ENCODE measurements around the gene ATP7B.

The ATP7B gene

DNA sequence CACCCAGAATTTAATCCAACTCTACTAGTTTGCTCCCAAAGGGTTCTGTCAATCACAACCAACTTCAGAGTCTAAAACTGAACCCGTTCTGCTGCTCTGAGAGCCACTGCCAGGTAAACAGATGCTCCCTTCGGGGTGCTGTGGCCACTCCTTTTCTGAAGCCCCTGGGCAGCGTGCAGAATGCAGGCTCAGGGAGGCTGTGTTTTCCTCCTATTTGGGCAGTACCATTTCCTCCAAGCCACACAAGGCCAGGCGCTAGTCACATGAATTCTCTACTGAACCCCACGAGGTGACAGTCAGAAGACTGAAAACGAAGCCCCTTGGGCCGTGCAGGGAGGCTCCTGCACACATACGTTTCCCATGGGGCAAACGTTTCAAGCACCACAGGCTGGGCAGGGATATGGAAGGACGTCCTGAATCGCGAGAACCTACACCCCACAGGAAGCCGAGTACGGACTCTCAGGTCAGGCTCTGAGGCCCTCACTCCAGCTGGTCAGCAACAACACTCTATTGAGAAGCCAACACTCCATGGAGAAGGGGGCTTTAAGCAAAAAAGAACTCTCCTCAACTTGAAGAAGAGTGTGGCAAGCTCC, 77.7 kb downstream of the ATP7B start:
- Histone ChIP-seq H3K9me3 (ENCODE audit: control insufficient read depth, insufficient read depth, low read length) (no peaks in the 10 kb centered on the region), H3K27ac (ENCODE audit: low read length) (no peak overlapping the region), H3K4me3 (ENCODE audit: low read length) (no peak overlapping the region), H3K36me3 (ENCODE audit: control insufficient read depth, insufficient read depth, low read length) (no peaks in the 10 kb centered on the region), H3K27me3 (ENCODE audit: control insufficient read depth, insufficient read depth, low read length) (no peaks in the 10 kb centered on the region), H3K4me1 (ENCODE audit: control insufficient read depth, insufficient read depth, low read length) (no peaks in the 10 kb centered on the region)
- DNase-seq (ENCODE audit: low read depth, low spot score): no peak
- no CpG with 5 or more reads among the region's 14 CpGs for WGBS (ENCODE audit: insufficient coverage, insufficient read length)

DNA sequence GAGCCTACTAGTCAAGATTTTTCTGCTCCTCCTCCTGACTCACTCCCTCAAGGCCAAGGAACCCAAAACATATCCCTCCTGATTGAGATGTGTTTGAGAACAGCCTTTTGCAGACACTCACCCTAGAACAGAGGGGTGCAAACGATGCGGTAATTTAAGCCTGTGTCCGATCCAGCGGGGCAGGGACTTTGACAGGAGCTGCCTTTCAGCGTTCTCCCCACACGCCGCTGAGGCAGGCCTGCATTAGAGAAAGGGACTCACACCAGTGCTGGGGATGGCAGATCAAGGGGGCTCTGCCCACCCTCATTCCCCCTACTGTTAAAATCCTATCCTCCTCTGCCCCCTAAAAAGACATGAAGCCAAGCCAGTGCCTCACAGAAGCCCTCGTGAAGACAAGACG, 79.0 kb downstream of the ATP7B start:
- Histone ChIP-seq H3K36me3 (ENCODE audit: control insufficient read depth, insufficient read depth, low read length) (no peaks in the 10 kb centered on the region), H3K27ac (ENCODE audit: low read length) (no peak overlapping the region), H3K4me1 (ENCODE audit: control insufficient read depth, insufficient read depth, low read length) (no peaks in the 10 kb centered on the region), H3K9me3 (ENCODE audit: control insufficient read depth, insufficient read depth, low read length) (no peaks in the 10 kb centered on the region), H3K4me3 (ENCODE audit: low read length) (no peak overlapping the region), H3K27me3 (ENCODE audit: control insufficient read depth, insufficient read depth, low read length) (no peaks in the 10 kb centered on the region)
- WGBS (ENCODE audit: insufficient coverage, insufficient read length): no CpG with 5 or more reads among the region's 9 CpGs
- DNase-seq (ENCODE audit: low read depth, low spot score): no peak

DNA sequence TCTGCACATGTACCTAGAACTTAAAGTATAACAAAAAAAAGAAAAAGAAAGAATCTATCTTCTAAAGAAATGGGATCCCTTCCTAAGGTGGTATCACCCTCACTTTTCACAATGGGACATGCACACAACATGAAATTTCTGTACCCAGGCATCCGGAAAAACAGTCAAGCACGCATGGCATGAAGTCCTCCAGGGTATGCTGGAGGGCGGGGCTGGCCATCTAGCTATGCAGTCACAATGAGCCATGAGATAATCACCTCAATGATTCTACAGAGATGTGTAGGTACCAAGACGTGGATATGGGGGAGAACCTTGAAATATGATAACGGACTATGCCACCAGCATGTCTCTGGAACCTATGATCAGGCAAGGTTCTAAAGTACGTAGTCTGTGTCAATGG, 79.6 kb downstream of the ATP7B start:
- Histone ChIP-seq H3K4me3 (ENCODE audit: low read length) (no peak overlapping the region), H3K4me1 (ENCODE audit: control insufficient read depth, insufficient read depth, low read length) (no peaks in the 10 kb centered on the region), H3K9me3 (ENCODE audit: control insufficient read depth, insufficient read depth, low read length) (no peaks in the 10 kb centered on the region), H3K36me3 (ENCODE audit: control insufficient read depth, insufficient read depth, low read length) (no peaks in the 10 kb centered on the region), H3K27ac (ENCODE audit: low read length) (no peak overlapping the region), H3K27me3 (ENCODE audit: control insufficient read depth, insufficient read depth, low read length) (no peaks in the 10 kb centered on the region)
- no CpG with 5 or more reads among the region's 6 CpGs for WGBS (ENCODE audit: insufficient coverage, insufficient read length)
- no peak for DNase-seq (ENCODE audit: low read depth, low spot score)

DNA sequence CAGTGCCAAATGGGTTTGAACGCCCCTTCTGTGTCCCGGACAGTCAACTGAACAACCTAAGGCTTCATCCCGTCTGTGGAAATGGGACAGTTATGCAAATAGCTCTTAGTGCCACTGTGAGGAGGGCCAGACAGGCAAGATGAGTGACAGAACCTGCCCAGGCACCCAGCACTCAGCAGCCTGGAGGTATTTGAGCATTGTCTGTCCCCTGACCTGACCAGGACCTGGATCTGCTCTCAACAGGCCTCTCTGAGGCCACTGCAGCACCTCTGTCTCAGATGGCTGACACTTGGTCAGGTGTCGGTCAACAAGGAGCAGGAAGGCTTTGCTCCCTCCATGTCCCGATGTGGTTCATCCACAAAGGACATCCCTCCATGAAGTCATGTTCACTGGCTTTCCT, 81.6 kb downstream of the ATP7B start:
- Histone ChIP-seq H3K36me3 (ENCODE audit: control insufficient read depth, insufficient read depth, low read length) (no peaks in the 10 kb centered on the region), H3K4me1 (ENCODE audit: control insufficient read depth, insufficient read depth, low read length) (no peaks in the 10 kb centered on the region), H3K4me3 (ENCODE audit: low read length) (no peak overlapping the region), H3K9me3 (ENCODE audit: control insufficient read depth, insufficient read depth, low read length) (no peaks in the 10 kb centered on the region), H3K27me3 (ENCODE audit: control insufficient read depth, insufficient read depth, low read length) (no peaks in the 10 kb centered on the region), H3K27ac (ENCODE audit: low read length) (no peak overlapping the region)
- DNase-seq (ENCODE audit: low read depth, low spot score): no peak
- WGBS (ENCODE audit: insufficient coverage, insufficient read length): no CpG with 5 or more reads among the region's 5 CpGs

DNA sequence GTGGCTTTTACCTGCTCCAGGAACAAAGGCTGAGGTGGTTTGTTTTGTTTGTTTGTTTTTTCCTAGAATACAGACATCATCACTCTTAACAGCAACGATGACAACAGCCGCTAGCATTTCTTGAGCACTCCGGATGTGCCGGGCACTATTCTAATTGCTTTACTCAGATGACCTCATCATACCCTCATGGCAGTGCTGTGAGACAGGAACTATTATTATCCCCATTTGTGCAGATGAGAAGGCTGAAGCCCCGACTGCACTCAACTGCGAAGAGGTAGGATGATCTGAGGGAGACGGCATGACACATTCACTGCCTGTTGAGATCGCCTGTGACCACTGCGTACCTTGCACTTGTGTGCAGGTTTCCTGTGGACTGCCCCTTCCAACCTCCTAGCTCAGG, 83.0 kb downstream of the ATP7B start:
- no peak overlapping the region for H3K4me3 ChIP-seq (ENCODE audit: low read length)
- H3K27me3 ChIP-seq (ENCODE audit: control insufficient read depth, insufficient read depth, low read length): no peaks in the 10 kb centered on the region
- no CpG with 5 or more reads among the region's 9 CpGs for whole genome bisulfite sequencing (ENCODE audit: insufficient coverage, insufficient read length)
- no peaks in the 10 kb centered on the region for H3K36me3 ChIP-seq (ENCODE audit: control insufficient read depth, insufficient read depth, low read length)
- no peak overlapping the region for H3K27ac ChIP-seq (ENCODE audit: low read length)
- no peaks in the 10 kb centered on the region for H3K9me3 ChIP-seq (ENCODE audit: control insufficient read depth, insufficient read depth, low read length)
- no peaks in the 10 kb centered on the region for H3K4me1 ChIP-seq (ENCODE audit: control insufficient read depth, insufficient read depth, low read length)
- no peak for DNase-seq (ENCODE audit: low read depth, low spot score)

DNA sequence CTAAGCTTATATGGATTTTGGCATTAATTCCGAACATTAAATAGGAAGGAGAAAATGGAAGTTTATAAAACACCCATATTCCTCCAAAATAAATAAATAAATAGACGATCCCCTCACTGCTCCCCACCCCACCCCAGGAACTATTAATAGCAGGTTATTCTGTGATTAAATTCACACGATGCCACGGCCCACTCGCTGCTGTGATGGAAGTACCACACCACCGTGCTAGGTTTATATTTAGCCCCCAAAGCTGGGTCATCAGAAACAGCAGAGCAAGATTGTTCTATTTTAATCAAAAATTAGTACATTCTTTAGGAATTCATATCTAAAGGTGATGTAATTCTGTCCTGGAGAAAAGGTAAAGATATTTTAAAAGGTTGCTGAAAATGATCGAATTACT, 84.1 kb downstream of the ATP7B start:
- Histone ChIP-seq H3K36me3 (ENCODE audit: control insufficient read depth, insufficient read depth, low read length) (no peaks in the 10 kb centered on the region), H3K4me1 (ENCODE audit: control insufficient read depth, insufficient read depth, low read length) (no peaks in the 10 kb centered on the region), H3K27ac (ENCODE audit: low read length) (no peak overlapping the region), H3K9me3 (ENCODE audit: control insufficient read depth, insufficient read depth, low read length) (no peaks in the 10 kb centered on the region), H3K4me3 (ENCODE audit: low read length) (no peak overlapping the region), H3K27me3 (ENCODE audit: control insufficient read depth, insufficient read depth, low read length) (no peaks in the 10 kb centered on the region)
- no CpG with 5 or more reads among the region's 7 CpGs for WGBS (ENCODE audit: insufficient coverage, insufficient read length)
- DNase-seq (ENCODE audit: low read depth, low spot score): no peak

DNA sequence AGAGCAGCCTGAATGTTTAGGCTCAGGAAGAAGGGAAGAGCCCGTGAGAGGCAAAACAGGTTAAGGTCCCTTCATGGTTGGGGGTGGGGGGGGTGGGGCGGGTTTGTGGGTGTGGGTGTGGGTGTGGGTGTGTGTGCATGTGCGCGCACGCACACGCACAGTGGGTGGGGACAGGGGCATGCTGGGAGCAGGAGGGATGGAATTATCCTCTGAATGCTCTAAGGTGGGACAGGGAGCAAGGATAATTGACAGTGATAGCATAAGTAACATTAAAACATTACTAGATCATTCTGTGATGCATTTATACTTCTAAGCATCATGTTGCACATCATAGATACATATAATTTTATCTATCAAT, 84.7 kb downstream of the ATP7B start:
- no peaks in the 10 kb centered on the region for H3K36me3 ChIP-seq (ENCODE audit: control insufficient read depth, insufficient read depth, low read length)
- H3K27ac ChIP-seq (ENCODE audit: low read length): no peak overlapping the region
- no peak for DNase-seq (ENCODE audit: low read depth, low spot score)
- H3K4me1 ChIP-seq (ENCODE audit: control insufficient read depth, insufficient read depth, low read length): no peaks in the 10 kb centered on the region
- no peak overlapping the region for H3K4me3 ChIP-seq (ENCODE audit: low read length)
- no peaks in the 10 kb centered on the region for H3K27me3 ChIP-seq (ENCODE audit: control insufficient read depth, insufficient read depth, low read length)
- no peaks in the 10 kb centered on the region for H3K9me3 ChIP-seq (ENCODE audit: control insufficient read depth, insufficient read depth, low read length)
- WGBS (ENCODE audit: insufficient coverage, insufficient read length): no CpG with 5 or more reads among the region's 6 CpGs

DNA sequence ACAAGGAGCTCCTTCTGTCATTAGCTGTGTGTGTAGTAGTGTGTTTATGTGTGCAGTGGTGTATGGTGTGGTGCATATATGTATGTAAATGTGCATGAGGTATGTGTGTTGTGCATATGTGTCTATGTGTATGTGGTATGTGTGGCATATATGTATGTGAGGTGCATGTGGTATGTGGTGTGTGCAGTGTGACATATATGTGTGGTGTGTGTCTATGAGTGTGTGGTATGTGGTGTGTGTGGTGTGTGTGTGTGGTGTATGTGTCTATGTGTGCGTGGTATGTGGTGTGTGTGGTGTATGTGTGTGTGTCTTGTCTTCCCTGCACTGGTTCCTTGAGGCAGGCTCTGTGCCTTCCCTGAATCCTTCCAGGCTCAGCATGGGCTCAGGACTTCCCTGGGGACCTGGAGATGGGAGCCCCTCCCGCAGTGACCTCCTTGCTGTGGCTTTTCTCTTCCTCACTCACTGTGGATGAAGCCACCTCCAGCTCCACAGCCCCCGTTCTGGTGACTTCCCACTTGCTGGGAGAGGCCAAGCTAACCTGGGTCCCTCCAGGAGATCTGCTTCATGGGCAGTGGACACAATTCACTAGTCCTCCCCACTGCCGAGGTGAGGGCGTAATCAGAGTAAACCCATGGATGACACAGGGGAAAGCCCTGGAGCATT, 85.3 kb downstream of the ATP7B start:
- DNase-seq (ENCODE audit: low read depth, low spot score): no peak
- H3K36me3 ChIP-seq (ENCODE audit: control insufficient read depth, insufficient read depth, low read length): no peaks in the 10 kb centered on the region
- H3K4me1 ChIP-seq (ENCODE audit: control insufficient read depth, insufficient read depth, low read length): no peaks in the 10 kb centered on the region
- H3K9me3 ChIP-seq (ENCODE audit: control insufficient read depth, insufficient read depth, low read length): no peaks in the 10 kb centered on the region
- no peak overlapping the region for H3K27ac ChIP-seq (ENCODE audit: low read length)
- 0% methylated on average over 1 of the region's 5 CpGs for WGBS (ENCODE audit: insufficient coverage, insufficient read length)
- H3K27me3 ChIP-seq (ENCODE audit: control insufficient read depth, insufficient read depth, low read length): no peaks in the 10 kb centered on the region
- H3K4me3 ChIP-seq (ENCODE audit: low read length): no peak overlapping the region

DNA sequence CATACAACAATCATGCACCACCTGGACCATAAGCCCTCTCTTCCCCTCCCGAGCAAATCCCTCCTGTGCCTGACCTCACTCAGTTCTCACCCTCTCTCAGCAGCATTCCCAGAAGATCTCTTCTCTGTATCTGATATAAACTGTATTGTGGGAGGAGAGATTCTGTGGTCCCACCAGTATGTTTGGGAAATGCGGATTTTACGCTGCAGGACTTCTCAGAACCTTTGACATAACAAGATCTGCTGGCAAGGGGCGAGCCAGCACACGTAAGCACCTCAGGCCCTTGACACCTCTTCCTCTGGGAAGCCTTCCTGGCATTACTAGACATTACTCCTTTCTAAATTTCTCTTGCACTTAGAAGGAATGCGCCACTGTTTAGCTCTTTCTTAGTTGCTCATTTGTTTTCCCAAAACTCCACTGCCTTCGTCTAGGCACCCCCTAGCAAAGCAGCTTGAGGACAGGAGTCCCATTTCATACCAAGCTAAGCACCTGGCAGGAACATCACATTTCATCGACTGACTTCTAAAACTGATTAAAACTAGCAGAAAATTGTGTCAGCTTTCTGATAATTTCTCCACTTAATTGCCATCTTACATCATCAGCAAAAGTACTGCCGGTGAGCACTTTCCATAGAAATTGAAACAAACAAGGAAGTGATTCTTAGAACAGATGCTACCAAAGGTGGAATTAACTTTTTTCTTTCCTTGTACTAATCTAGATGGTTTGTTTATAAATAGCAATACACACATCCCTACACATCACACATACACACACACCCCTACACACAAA, 86.3 kb downstream of the ATP7B start:
- H3K27ac ChIP-seq (ENCODE audit: low read length): no peak overlapping the region
- no peaks in the 10 kb centered on the region for H3K27me3 ChIP-seq (ENCODE audit: control insufficient read depth, insufficient read depth, low read length)
- H3K36me3 ChIP-seq (ENCODE audit: control insufficient read depth, insufficient read depth, low read length): no peaks in the 10 kb centered on the region
- no peak overlapping the region for H3K4me3 ChIP-seq (ENCODE audit: low read length)
- no peaks in the 10 kb centered on the region for H3K4me1 ChIP-seq (ENCODE audit: control insufficient read depth, insufficient read depth, low read length)
- no peak for DNase-seq (ENCODE audit: low read depth, low spot score)
- no peaks in the 10 kb centered on the region for H3K9me3 ChIP-seq (ENCODE audit: control insufficient read depth, insufficient read depth, low read length)
- no CpG with 5 or more reads among the region's 9 CpGs for WGBS (ENCODE audit: insufficient coverage, insufficient read length)

DNA sequence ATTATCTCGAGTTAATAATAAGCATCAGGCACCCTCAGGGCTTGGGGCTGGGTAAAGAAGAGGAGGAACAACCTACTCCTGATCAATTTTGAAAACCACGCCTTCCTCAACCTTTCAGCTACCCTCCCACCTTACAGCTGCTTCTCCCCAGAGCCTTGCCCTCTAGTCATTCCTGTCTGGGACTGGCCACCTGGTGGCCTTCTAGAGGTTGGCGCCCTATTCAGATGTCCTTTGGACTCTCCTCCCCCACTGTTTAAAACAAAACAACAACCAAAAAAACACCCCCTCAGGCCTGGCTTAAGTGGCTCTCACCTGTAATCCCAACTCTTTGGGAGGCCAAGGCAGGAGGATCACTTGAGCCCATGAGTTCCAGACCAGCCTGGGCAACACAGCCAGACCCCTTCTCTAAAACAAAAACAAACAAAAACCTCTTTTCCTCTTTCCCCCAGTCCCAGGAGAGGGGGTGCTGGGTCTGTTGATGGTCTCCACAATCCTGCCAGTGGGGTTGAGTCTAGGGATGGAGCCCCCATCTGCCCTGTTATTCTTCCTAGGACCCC, 87.2 kb downstream of the ATP7B start:
- Histone ChIP-seq H3K27me3 (ENCODE audit: control insufficient read depth, insufficient read depth, low read length) (no peaks in the 10 kb centered on the region), H3K4me3 (ENCODE audit: low read length) (no peak overlapping the region), H3K27ac (ENCODE audit: low read length) (no peak overlapping the region), H3K36me3 (ENCODE audit: control insufficient read depth, insufficient read depth, low read length) (no peaks in the 10 kb centered on the region), H3K4me1 (ENCODE audit: control insufficient read depth, insufficient read depth, low read length) (no peaks in the 10 kb centered on the region), H3K9me3 (ENCODE audit: control insufficient read depth, insufficient read depth, low read length) (no peaks in the 10 kb centered on the region)
- no CpG with 5 or more reads among the region's 3 CpGs for WGBS (ENCODE audit: insufficient coverage, insufficient read length)
- no peak for DNase-seq (ENCODE audit: low read depth, low spot score)
